Measurements from ENCODE around the gene PLSCR3. TPM values are rescaled to one million over a fixed set of nuclear protein-coding genes. Genes with fewer than 3 reads are reported as not detected.

PLSCR3 gene
- total RNA-seq, 2 donors from 2014 or later, result 8.9 to 10.2 TPM

Other genes with a start within 250 kb of the PLSCR3 start
- gene ASGR1, start 215.2 kb downstream of the PLSCR3 start, total RNA-seq, result under 1 TPM; 0.37 to 0.42 TPM
- gene DLG4, start 174.7 kb downstream of the PLSCR3 start, total RNA-seq, result 1 to 10 TPM; 4.0 to 7.3 TPM
- gene ACADVL, start 174.6 kb downstream of the PLSCR3 start, total RNA-seq, result 1,000 to 10,000 TPM in 1 of 2 donors, 100 to 1,000 TPM in 1; 784 to 1,134 TPM
- gene DVL2, start 160.0 kb downstream of the PLSCR3 start, total RNA-seq, result 10 to 100 TPM; 30.9 to 34.9 TPM
- gene PHF23, start 155.1 kb downstream of the PLSCR3 start, total RNA-seq, result 10 to 100 TPM; 33.9 to 44.1 TPM
- gene GABARAP, start 152.1 kb downstream of the PLSCR3 start, total RNA-seq, result 100 to 1,000 TPM; 431 to 505 TPM
- 100 to 1,000 TPM; 108 to 117 TPM for gene CTDNEP1, start 142.8 kb downstream of the PLSCR3 start, total RNA-seq
- 10 to 100 TPM; 42.4 to 55.4 TPM for gene ELP5, start 142.3 kb downstream of the PLSCR3 start, total RNA-seq
- 1,000 to 10,000 TPM in 1 of 2 donors, 100 to 1,000 TPM in 1; 997 to 1,004 TPM for gene CLDN7, start 132.0 kb downstream of the PLSCR3 start, total RNA-seq
- gene SLC2A4, start 112.8 kb downstream of the PLSCR3 start, total RNA-seq, result 1 to 10 TPM; 1.4 to 9.7 TPM
- 10 to 100 TPM; 19.7 to 23.6 TPM for gene YBX2, start 99.9 kb downstream of the PLSCR3 start, total RNA-seq
- 100 to 1,000 TPM; 330 to 413 TPM for gene EIF5A, start 86.9 kb downstream of the PLSCR3 start, total RNA-seq
- gene GPS2, start 79.2 kb downstream of the PLSCR3 start, total RNA-seq, result 10 to 100 TPM; 71.2 to 72.4 TPM
- 10 to 100 TPM; 32.7 to 44.5 TPM for gene NEURL4, start 65.2 kb downstream of the PLSCR3 start, total RNA-seq
- 1 to 10 TPM; 4.1 to 9.0 TPM for gene ACAP1, start 58.0 kb downstream of the PLSCR3 start, total RNA-seq
- gene KCTD11, start 42.4 kb downstream of the PLSCR3 start, total RNA-seq, result 10 to 100 TPM in 1 of 2 donors, 1 to 10 TPM in 1; 9.4 to 10.1 TPM
- gene TMEM95, start 39.4 kb downstream of the PLSCR3 start, total RNA-seq, result not detected
- gene TNK1, start 13.4 kb downstream of the PLSCR3 start, total RNA-seq, result 10 to 100 TPM; 22.2 to 24.9 TPM
- 10 to 100 TPM; 70.8 to 81.0 TPM for gene TMEM256, start 9.6 kb upstream of the PLSCR3 start, total RNA-seq
- 1 to 10 TPM; 2.7 to 6.6 TPM for gene NLGN2, start 13.3 kb upstream of the PLSCR3 start, total RNA-seq
- gene SPEM1, start 25.8 kb upstream of the PLSCR3 start, total RNA-seq, result not detected
- gene SPEM2, start 31.1 kb upstream of the PLSCR3 start, total RNA-seq, result not detected
- not detected for gene SPEM3, start 34.3 kb upstream of the PLSCR3 start, total RNA-seq
- 10 to 100 TPM; 19.3 to 20.5 TPM for gene TMEM102, start 40.9 kb upstream of the PLSCR3 start, total RNA-seq
- 1 to 10 TPM; 1.2 to 2.3 TPM for gene FGF11, start 45.0 kb upstream of the PLSCR3 start, total RNA-seq
- gene CHRNB1, start 50.5 kb upstream of the PLSCR3 start, total RNA-seq, result 10 to 100 TPM in 1 of 2 donors, 1 to 10 TPM in 1; 9.6 to 10.7 TPM
- 10 to 100 TPM; 17.5 to 25.0 TPM for gene ZBTB4, start 85.1 kb upstream of the PLSCR3 start, total RNA-seq
- not detected for gene SLC35G6, start 86.9 kb upstream of the PLSCR3 start, total RNA-seq
- gene POLR2A, start 89.8 kb upstream of the PLSCR3 start, total RNA-seq, result 10 to 100 TPM; 83.8 to 100.0 TPM
- 10 to 100 TPM in 1 of 2 donors, 1 to 10 TPM in 1; 9.8 to 17.3 TPM for gene TNFSF12, start 154.5 kb upstream of the PLSCR3 start, total RNA-seq
- 100 to 1,000 TPM in 1 of 2 donors, 10 to 100 TPM in 1; 77.2 to 121 TPM for gene TNFSF13, start 164.2 kb upstream of the PLSCR3 start, total RNA-seq
- gene SENP3, start 167.4 kb upstream of the PLSCR3 start, total RNA-seq, result 10 to 100 TPM; 30.9 to 34.1 TPM
- gene CD68, start 185.1 kb upstream of the PLSCR3 start, total RNA-seq, result 10 to 100 TPM; 35.0 to 74.0 TPM
- gene MPDU1, start 189.3 kb upstream of the PLSCR3 start, total RNA-seq, result 10 to 100 TPM; 79.2 to 89.6 TPM
- gene SOX15, start 195.6 kb upstream of the PLSCR3 start, total RNA-seq, result under 1 TPM; 0.58 to 0.84 TPM
- 10 to 100 TPM; 24.9 to 29.5 TPM for gene FXR2, start 220.4 kb upstream of the PLSCR3 start, total RNA-seq
- gene SAT2, start 233.3 kb upstream of the PLSCR3 start, total RNA-seq, result 10 to 100 TPM; 60.8 to 78.3 TPM
- gene SHBG, start 235.6 kb upstream of the PLSCR3 start, total RNA-seq, result not detected